Measurements from ENCODE around the gene EHMT1.

- TF ChIP-seq, protein P1, sequence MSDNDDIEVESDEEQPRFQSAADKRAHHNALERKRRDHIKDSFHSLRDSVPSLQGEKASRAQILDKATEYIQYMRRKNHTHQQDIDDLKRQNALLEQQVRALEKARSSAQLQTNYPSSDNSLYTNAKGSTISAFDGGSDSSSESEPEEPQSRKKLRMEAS (IDR thresholded peaks at IDR 0.05; ENCODE audit: low read depth): no peak
- TF ChIP-seq EP300 (IDR thresholded peaks at IDR 0.05; ENCODE audit: borderline replicate concordance in 1 of 2, low read depth in 1 of 2, low read length in 1 of 2): no peak
- TF ChIP-seq SMC3 (IDR thresholded peaks at IDR 0.05; ENCODE audit: low read depth, low read length): no peak
- TF ChIP-seq, protein P2, sequence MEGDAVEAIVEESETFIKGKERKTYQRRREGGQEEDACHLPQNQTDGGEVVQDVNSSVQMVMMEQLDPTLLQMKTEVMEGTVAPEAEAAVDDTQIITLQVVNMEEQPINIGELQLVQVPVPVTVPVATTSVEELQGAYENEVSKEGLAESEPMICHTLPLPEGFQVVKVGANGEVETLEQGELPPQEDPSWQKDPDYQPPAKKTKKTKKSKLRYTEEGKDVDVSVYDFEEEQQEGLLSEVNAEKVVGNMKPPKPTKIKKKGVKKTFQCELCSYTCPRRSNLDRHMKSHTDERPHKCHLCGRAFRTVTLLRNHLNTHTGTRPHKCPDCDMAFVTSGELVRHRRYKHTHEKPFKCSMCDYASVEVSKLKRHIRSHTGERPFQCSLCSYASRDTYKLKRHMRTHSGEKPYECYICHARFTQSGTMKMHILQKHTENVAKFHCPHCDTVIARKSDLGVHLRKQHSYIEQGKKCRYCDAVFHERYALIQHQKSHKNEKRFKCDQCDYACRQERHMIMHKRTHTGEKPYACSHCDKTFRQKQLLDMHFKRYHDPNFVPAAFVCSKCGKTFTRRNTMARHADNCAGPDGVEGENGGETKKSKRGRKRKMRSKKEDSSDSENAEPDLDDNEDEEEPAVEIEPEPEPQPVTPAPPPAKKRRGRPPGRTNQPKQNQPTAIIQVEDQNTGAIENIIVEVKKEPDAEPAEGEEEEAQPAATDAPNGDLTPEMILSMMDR (IDR thresholded peaks at IDR 0.05): no peak
- TF ChIP-seq, protein P3, sequence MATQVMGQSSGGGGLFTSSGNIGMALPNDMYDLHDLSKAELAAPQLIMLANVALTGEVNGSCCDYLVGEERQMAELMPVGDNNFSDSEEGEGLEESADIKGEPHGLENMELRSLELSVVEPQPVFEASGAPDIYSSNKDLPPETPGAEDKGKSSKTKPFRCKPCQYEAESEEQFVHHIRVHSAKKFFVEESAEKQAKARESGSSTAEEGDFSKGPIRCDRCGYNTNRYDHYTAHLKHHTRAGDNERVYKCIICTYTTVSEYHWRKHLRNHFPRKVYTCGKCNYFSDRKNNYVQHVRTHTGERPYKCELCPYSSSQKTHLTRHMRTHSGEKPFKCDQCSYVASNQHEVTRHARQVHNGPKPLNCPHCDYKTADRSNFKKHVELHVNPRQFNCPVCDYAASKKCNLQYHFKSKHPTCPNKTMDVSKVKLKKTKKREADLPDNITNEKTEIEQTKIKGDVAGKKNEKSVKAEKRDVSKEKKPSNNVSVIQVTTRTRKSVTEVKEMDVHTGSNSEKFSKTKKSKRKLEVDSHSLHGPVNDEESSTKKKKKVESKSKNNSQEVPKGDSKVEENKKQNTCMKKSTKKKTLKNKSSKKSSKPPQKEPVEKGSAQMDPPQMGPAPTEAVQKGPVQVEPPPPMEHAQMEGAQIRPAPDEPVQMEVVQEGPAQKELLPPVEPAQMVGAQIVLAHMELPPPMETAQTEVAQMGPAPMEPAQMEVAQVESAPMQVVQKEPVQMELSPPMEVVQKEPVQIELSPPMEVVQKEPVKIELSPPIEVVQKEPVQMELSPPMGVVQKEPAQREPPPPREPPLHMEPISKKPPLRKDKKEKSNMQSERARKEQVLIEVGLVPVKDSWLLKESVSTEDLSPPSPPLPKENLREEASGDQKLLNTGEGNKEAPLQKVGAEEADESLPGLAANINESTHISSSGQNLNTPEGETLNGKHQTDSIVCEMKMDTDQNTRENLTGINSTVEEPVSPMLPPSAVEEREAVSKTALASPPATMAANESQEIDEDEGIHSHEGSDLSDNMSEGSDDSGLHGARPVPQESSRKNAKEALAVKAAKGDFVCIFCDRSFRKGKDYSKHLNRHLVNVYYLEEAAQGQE (IDR thresholded peaks at IDR 0.05; ENCODE audit: low read depth, low read length): no peak
- no peak for TF ChIP-seq EZH2phosphoT487 (IDR thresholded peaks at IDR 0.05; ENCODE audit: borderline replicate concordance, low read depth)
- TF ChIP-seq SIN3A (IDR thresholded peaks at IDR 0.05; ENCODE audit: borderline replicate concordance, low read depth, low read length): no peak
These were observed 77.5 kb downstream of the EHMT1 start for GRCh38 chr9:137696136-137696925.
